Measurements from ENCODE around the gene CACNA1C.

The CACNA1C gene

DNA sequence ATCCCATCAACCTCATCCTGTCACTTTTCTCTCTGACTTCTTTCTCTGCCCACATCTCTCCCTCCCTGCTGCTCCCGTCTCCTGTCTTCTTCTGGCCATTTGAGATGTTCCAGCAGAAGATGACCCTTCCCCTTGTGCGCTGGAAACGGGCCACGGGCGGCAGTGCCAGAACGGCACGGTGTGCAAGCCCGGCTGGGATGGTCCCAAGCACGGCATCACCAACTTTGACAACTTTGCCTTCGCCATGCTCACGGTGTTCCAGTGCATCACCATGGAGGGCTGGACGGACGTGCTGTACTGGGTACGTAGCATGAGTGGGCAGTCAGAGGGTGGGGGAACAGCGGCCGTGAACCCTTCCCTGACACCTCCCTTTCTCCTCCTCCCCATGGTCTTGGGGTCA lies 440.3 kb downstream of the CACNA1C start:
- Histone ChIP-seq H3K4me1 (ENCODE audit: control insufficient read depth in 1 of 2, insufficient read depth in 2 of 2, low read length in 2 of 2) (peaks cover 35 to 44% of the 10 kb centered on the region in 2 donors), H3K9me3 (ENCODE audit: control insufficient read depth in 1 of 2, low read length in 2 of 2) (no peaks in the 10 kb centered on the region), H3K27ac (ENCODE audit: low read depth, low read length) (no peak overlapping the region), H3K9ac (ENCODE audit: low read depth in 1 of 2, low read length in 2 of 2) (no peak overlapping the region), H3K27me3 (ENCODE audit: control insufficient read depth in 1 of 2, insufficient read depth in 2 of 2, low read length in 2 of 2) (no peaks in the 10 kb centered on the region), H3K4me3 (ENCODE audit: low read depth in 1 of 2, low read length in 2 of 2) (no peak overlapping the region), H3K36me3 (ENCODE audit: control insufficient read depth in 1 of 2, insufficient read depth in 2 of 2, low read length in 2 of 2) (no peaks in the 10 kb centered on the region)

- H3K27me3 ChIP-seq (ENCODE audit: control insufficient read depth in 1 of 2, insufficient read depth in 2 of 2, low read length in 2 of 2) = no peaks in the 10 kb centered on the region
- H3K4me1 ChIP-seq (ENCODE audit: control insufficient read depth in 1 of 2, insufficient read depth in 2 of 2, low read length in 2 of 2) = peaks cover 45 to 49% of the 10 kb centered on the region in 2 donors
- H3K4me3 ChIP-seq (ENCODE audit: low read depth in 1 of 2, low read length in 2 of 2) = peak overlapping the region in 1 of 2 donors; percentile 28
- no peaks in the 10 kb centered on the region for H3K9me3 ChIP-seq (ENCODE audit: control insufficient read depth in 1 of 2, low read length in 2 of 2)
- no peak overlapping the region for H3K9ac ChIP-seq (ENCODE audit: low read depth in 1 of 2, low read length in 2 of 2)
- H3K36me3 ChIP-seq (ENCODE audit: control insufficient read depth in 1 of 2, insufficient read depth in 2 of 2, low read length in 2 of 2) = no peaks in the 10 kb centered on the region
- no peak overlapping the region for H3K27ac ChIP-seq (ENCODE audit: low read depth, low read length)
These were observed 441.9 kb downstream of the CACNA1C start for GRCh38 chr12:2494486-2495192.

DNA sequence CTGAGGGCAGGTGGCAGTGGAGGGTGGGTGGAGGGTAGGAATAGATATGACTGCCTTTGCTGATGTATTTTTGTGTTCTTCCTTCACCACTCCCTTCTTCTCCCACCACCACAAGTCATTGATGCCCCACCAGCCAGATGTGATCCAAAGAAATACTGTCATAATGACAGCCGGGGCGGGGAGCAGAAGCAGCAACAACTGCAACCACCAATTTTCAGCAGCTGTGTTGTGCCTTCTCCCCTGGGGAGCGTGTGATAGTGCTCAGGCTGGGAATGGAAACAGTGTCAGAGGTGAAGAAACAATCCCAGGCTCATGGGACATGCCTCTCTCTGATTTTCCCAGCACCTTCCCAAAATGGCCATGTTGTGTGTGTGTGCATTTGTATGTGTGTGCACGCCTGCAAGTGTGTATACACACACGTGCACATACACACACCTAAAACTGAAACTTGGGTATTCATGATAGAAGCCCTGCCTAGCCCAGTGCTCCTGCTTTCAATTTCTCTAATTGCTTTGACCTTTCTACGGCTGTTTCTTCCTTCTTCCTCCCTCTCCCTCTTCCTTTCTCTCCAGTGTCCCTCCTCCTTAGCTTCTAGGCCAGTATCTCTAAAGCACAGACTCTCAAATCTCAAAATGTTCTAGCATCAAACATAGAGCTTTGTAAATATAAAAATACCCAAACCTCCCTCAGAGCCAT lies 442.8 kb downstream of the CACNA1C start:
- Histone ChIP-seq H3K9ac (ENCODE audit: low read depth in 1 of 2, low read length in 2 of 2) (no peak overlapping the region), H3K27me3 (ENCODE audit: control insufficient read depth in 1 of 2, insufficient read depth in 2 of 2, low read length in 2 of 2) (no peaks in the 10 kb centered on the region), H3K27ac (ENCODE audit: low read depth, low read length) (no peak overlapping the region), H3K4me3 (ENCODE audit: low read depth in 1 of 2, low read length in 2 of 2) (peak overlapping the region in 1 of 2 donors; percentile 28), H3K4me1 (ENCODE audit: control insufficient read depth in 1 of 2, insufficient read depth in 2 of 2, low read length in 2 of 2) (peaks cover 45 to 47% of the 10 kb centered on the region in 2 donors), H3K36me3 (ENCODE audit: control insufficient read depth in 1 of 2, insufficient read depth in 2 of 2, low read length in 2 of 2) (no peaks in the 10 kb centered on the region), H3K9me3 (ENCODE audit: control insufficient read depth in 1 of 2, low read length in 2 of 2) (no peaks in the 10 kb centered on the region)

DNA sequence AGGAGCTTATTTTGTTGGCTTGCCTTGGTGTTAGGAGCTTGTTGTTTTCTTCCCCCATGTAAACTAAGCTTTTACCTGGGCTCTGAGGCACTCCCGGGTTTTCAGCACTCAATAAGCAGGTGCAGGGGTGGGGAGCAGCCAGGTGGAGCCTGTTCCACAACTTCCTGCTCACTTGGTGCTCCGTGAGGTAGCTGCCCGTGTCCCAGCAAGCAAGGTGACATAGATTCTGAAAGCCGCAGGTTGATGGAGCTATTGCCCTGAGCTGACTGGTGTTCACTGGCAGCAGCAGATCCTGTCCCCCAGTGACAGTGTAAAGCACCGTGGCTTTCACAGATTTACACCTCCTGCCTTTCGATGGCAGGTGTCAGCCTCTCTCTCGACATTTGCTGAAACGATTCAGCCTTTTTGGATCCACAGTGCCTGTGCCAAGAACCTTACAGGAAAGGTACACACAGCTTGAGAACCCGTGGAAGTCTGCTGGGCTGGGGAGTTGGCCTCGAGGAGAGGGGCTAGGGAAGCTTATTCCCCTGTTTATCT lies 446.2 kb downstream of the CACNA1C start:
- no peaks in the 10 kb centered on the region for H3K27me3 ChIP-seq (ENCODE audit: control insufficient read depth in 1 of 2, insufficient read depth in 2 of 2, low read length in 2 of 2)
- H3K27ac ChIP-seq (ENCODE audit: low read depth, low read length) = no peak overlapping the region
- H3K9ac ChIP-seq (ENCODE audit: low read depth in 1 of 2, low read length in 2 of 2) = no peak overlapping the region
- H3K36me3 ChIP-seq (ENCODE audit: control insufficient read depth in 1 of 2, insufficient read depth in 2 of 2, low read length in 2 of 2) = no peaks in the 10 kb centered on the region
- H3K4me1 ChIP-seq (ENCODE audit: control insufficient read depth in 1 of 2, insufficient read depth in 2 of 2, low read length in 2 of 2) = peaks cover 25 to 28% of the 10 kb centered on the region in 2 donors
- H3K4me3 ChIP-seq (ENCODE audit: low read depth in 1 of 2, low read length in 2 of 2) = no peak overlapping the region
- no peaks in the 10 kb centered on the region for H3K9me3 ChIP-seq (ENCODE audit: control insufficient read depth in 1 of 2, low read length in 2 of 2)

GRCh38 chr12:2501464-2502191 lies 448.8 kb downstream of the CACNA1C start:
- no peaks in the 10 kb centered on the region for H3K9me3 ChIP-seq (ENCODE audit: control insufficient read depth in 1 of 2, low read length in 2 of 2)
- H3K4me1 ChIP-seq (ENCODE audit: control insufficient read depth in 1 of 2, insufficient read depth in 2 of 2, low read length in 2 of 2) = peaks cover 4 to 11% of the 10 kb centered on the region in 2 donors
- no peak overlapping the region for H3K27ac ChIP-seq (ENCODE audit: low read depth, low read length)
- H3K4me3 ChIP-seq (ENCODE audit: low read depth in 1 of 2, low read length in 2 of 2) = no peak overlapping the region
- no peaks in the 10 kb centered on the region for H3K36me3 ChIP-seq (ENCODE audit: control insufficient read depth in 1 of 2, insufficient read depth in 2 of 2, low read length in 2 of 2)
- no peak overlapping the region for H3K9ac ChIP-seq (ENCODE audit: low read depth in 1 of 2, low read length in 2 of 2)
- H3K27me3 ChIP-seq (ENCODE audit: control insufficient read depth in 1 of 2, insufficient read depth in 2 of 2, low read length in 2 of 2) = no peaks in the 10 kb centered on the region

GRCh38 chr12:2503036-2503435 lies 450.2 kb downstream of the CACNA1C start:
- H3K27me3 ChIP-seq (ENCODE audit: control insufficient read depth in 1 of 2, insufficient read depth in 2 of 2, low read length in 2 of 2) = no peaks in the 10 kb centered on the region
- no peak overlapping the region for H3K27ac ChIP-seq (ENCODE audit: low read depth, low read length)
- no peak overlapping the region for H3K9ac ChIP-seq (ENCODE audit: low read depth in 1 of 2, low read length in 2 of 2)
- H3K9me3 ChIP-seq (ENCODE audit: control insufficient read depth in 1 of 2, low read length in 2 of 2) = no peaks in the 10 kb centered on the region
- no peak overlapping the region for H3K4me3 ChIP-seq (ENCODE audit: low read depth in 1 of 2, low read length in 2 of 2)
- H3K36me3 ChIP-seq (ENCODE audit: control insufficient read depth in 1 of 2, insufficient read depth in 2 of 2, low read length in 2 of 2) = no peaks in the 10 kb centered on the region
- H3K4me1 ChIP-seq (ENCODE audit: control insufficient read depth in 1 of 2, insufficient read depth in 2 of 2, low read length in 2 of 2) = peaks cover 4 to 11% of the 10 kb centered on the region in 2 donors

GRCh38 chr12:2503762-2504161 lies 451.0 kb downstream of the CACNA1C start:
- Histone ChIP-seq H3K9me3 (ENCODE audit: control insufficient read depth in 1 of 2, low read length in 2 of 2) (no peaks in the 10 kb centered on the region), H3K9ac (ENCODE audit: low read depth in 1 of 2, low read length in 2 of 2) (no peak overlapping the region), H3K27ac (ENCODE audit: low read depth, low read length) (no peak overlapping the region), H3K36me3 (ENCODE audit: control insufficient read depth in 1 of 2, insufficient read depth in 2 of 2, low read length in 2 of 2) (no peaks in the 10 kb centered on the region), H3K4me3 (ENCODE audit: low read depth in 1 of 2, low read length in 2 of 2) (no peak overlapping the region), H3K27me3 (ENCODE audit: control insufficient read depth in 1 of 2, insufficient read depth in 2 of 2, low read length in 2 of 2) (no peaks in the 10 kb centered on the region), H3K4me1 (ENCODE audit: control insufficient read depth in 1 of 2, insufficient read depth in 2 of 2, low read length in 2 of 2) (peaks cover 4 to 8% of the 10 kb centered on the region in 2 donors)

DNA sequence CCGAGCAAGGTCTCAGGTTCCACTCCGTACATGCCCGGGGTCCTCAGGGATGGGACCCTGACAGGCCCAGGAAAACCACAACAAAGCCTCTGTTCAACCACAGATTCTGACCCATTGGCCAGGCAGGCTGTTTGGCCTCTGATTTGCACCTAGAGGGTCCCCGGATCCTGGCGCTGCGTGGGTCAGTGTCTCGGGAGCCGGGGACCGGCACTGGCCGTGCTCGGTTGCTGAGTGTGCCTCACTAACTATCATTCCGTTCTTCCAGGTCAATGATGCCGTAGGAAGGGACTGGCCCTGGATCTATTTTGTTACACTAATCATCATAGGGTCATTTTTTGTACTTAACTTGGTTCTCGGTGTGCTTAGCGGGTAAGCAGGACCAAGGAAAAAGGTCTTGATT lies 451.8 kb downstream of the CACNA1C start:
- Histone ChIP-seq H3K9ac (ENCODE audit: low read depth in 1 of 2, low read length in 2 of 2) (no peak overlapping the region), H3K27me3 (ENCODE audit: control insufficient read depth in 1 of 2, insufficient read depth in 2 of 2, low read length in 2 of 2) (no peaks in the 10 kb centered on the region), H3K4me3 (ENCODE audit: low read depth in 1 of 2, low read length in 2 of 2) (no peak overlapping the region), H3K4me1 (ENCODE audit: control insufficient read depth in 1 of 2, insufficient read depth in 2 of 2, low read length in 2 of 2) (no peaks in the 10 kb centered on the region), H3K9me3 (ENCODE audit: control insufficient read depth in 1 of 2, low read length in 2 of 2) (no peaks in the 10 kb centered on the region), H3K27ac (ENCODE audit: low read depth, low read length) (no peak overlapping the region), H3K36me3 (ENCODE audit: control insufficient read depth in 1 of 2, insufficient read depth in 2 of 2, low read length in 2 of 2) (no peaks in the 10 kb centered on the region)

DNA sequence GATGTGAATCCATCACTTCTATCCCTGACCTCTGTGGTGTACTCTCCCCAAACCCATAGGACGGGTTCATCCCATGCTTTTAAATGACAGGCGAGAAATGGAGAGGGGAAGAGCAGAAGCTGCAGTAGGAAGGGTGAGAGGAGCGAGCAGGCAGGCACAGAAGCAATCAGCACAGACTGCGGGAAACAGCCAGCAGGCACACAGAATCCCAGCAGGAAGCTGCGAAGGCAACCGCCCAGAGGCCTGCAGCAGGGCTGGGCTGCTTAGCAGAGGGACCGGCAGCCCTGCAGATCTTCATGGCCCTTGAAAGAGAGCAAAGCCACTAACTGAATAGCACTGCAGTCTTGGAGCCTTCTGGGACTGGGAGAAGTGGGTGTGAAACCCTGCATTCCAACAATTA lies 455.0 kb downstream of the CACNA1C start:
- no peak overlapping the region for H3K4me3 ChIP-seq (ENCODE audit: low read depth in 1 of 2, low read length in 2 of 2)
- H3K36me3 ChIP-seq (ENCODE audit: control insufficient read depth in 1 of 2, insufficient read depth in 2 of 2, low read length in 2 of 2) = no peaks in the 10 kb centered on the region
- H3K9ac ChIP-seq (ENCODE audit: low read depth in 1 of 2, low read length in 2 of 2) = no peak overlapping the region
- no peaks in the 10 kb centered on the region for H3K27me3 ChIP-seq (ENCODE audit: control insufficient read depth in 1 of 2, insufficient read depth in 2 of 2, low read length in 2 of 2)
- no peaks in the 10 kb centered on the region for H3K9me3 ChIP-seq (ENCODE audit: control insufficient read depth in 1 of 2, low read length in 2 of 2)
- no peaks in the 10 kb centered on the region for H3K4me1 ChIP-seq (ENCODE audit: control insufficient read depth in 1 of 2, insufficient read depth in 2 of 2, low read length in 2 of 2)
- H3K27ac ChIP-seq (ENCODE audit: low read depth, low read length) = no peak overlapping the region

- Histone ChIP-seq H3K9ac (ENCODE audit: low read depth in 1 of 2, low read length in 2 of 2) (no peak overlapping the region), H3K4me3 (ENCODE audit: low read depth in 1 of 2, low read length in 2 of 2) (no peak overlapping the region), H3K36me3 (ENCODE audit: control insufficient read depth in 1 of 2, insufficient read depth in 2 of 2, low read length in 2 of 2) (no peaks in the 10 kb centered on the region), H3K27ac (ENCODE audit: low read depth, low read length) (no peak overlapping the region), H3K9me3 (ENCODE audit: control insufficient read depth in 1 of 2, low read length in 2 of 2) (no peaks in the 10 kb centered on the region), H3K4me1 (ENCODE audit: control insufficient read depth in 1 of 2, insufficient read depth in 2 of 2, low read length in 2 of 2) (no peaks in the 10 kb centered on the region), H3K27me3 (ENCODE audit: control insufficient read depth in 1 of 2, insufficient read depth in 2 of 2, low read length in 2 of 2) (no peaks in the 10 kb centered on the region)
These were observed 456.4 kb downstream of the CACNA1C start for GRCh38 chr12:2509137-2509536.
